LNCAP (cell line): ENCODE data around the gene IRAG1.

ENCODE experiments used
- CTCF ChIP-seq: fragments of 450-650 bp; IDR thresholded peaks from 2 replicates; pipeline ENCODE4 v1.5.1; 2017; ENCODE audit warnings: mild to moderate bottlenecking

The IRAG1 gene

GRCh38 chr11:10683429-10683828 is 10.1 kb downstream of the IRAG1 start:
- no peak for TF ChIP-seq CTCF

- no peak for TF ChIP-seq CTCF
Observed at GRCh38 chr11:10680956-10681487, 12.5 kb downstream of the IRAG1 start.

- no peak for TF ChIP-seq CTCF
Observed at GRCh38 chr11:10679644-10680043, 13.9 kb downstream of the IRAG1 start.

- no peak for TF ChIP-seq CTCF
Observed at GRCh38 chr11:10678101-10678500, 15.5 kb downstream of the IRAG1 start.

GRCh38 chr11:10676919-10677318 is 16.6 kb downstream of the IRAG1 start:
- no peak for TF ChIP-seq CTCF

GRCh38 chr11:10674911-10675440 is 18.6 kb downstream of the IRAG1 start:
- TF ChIP-seq CTCF, result no peak

GRCh38 chr11:10674440-10674855 is 19.1 kb downstream of the IRAG1 start:
- no peak for TF ChIP-seq CTCF
